GM12878 (cell line): ENCODE measurements around the gene GFOD2. TPM values are rescaled to one million over a fixed set of nuclear protein-coding genes. Genes with fewer than 3 reads are reported as not detected.
A peak's percentile ranks its signal among the peaks of the same experiment; 100 is the strongest.

Experiments
- ATAC-seq: fragments of 200-7000 bp; cut with Tn5 transposase; 3 replicates; pipeline ENCODE4 v1.9.1; 2020; ENCODE audit warnings: mild to moderate bottlenecking, moderate library complexity
- BruUV-seq: library from RNA; stranded (reverse); fragments of 400-500 nt; replicated peaks from 2 replicates; lab custom pipeline; 2021; lab: Mats Ljungman, UMichigan
- CTCF ChIA-PET: fragments of 300-600 bp; sonication (Branson Sonifier 250); formaldehyde crosslinking; extraction: SDS; loops from one replicate; lab custom pipeline; 2021; ENCODE audit warnings: inconsistent platforms; lab: Yijun Ruan, JAX
- POLR2A ChIA-PET: fragments of 350-600 bp; formaldehyde crosslinking; extraction: SDS; loops from one replicate; lab custom pipeline; 2021; ENCODE audit warnings: inconsistent platforms; lab: Charles Lee
- RAD21 ChIA-PET: fragments of 300-600 bp; sonication (Branson Sonifier 250); formaldehyde crosslinking; loops from one replicate; lab custom pipeline; 2023; ENCODE audit warnings: antibody characterized with exemption; ENCODE audit not compliant: unreplicated experiment; lab: Charles Lee
- SMC1A ChIA-PET: fragments of 300-600 bp; sonication (Branson Sonifier 250); formaldehyde crosslinking; loops from one replicate; lab custom pipeline; 2023; ENCODE audit not compliant: unreplicated experiment, uncharacterized antibody; lab: Charles Lee
- DNase-seq: peaks from one replicate; pipeline ENCODE4 v3.0.0-alpha.2; 2011; ENCODE audit warnings: low read depth, low spot score
- FAIRE-seq: peaks from 3 replicates; lab custom pipeline; 2011; peaks lifted over from hg19 to GRCh38; lab: Jason Lieb, UNC
- H2AFZ ChIP-seq: 2 replicates; pipeline ENCODE4 v1.6.0; 2011; ENCODE audit warnings: low read depth, low read length, control low read depth; ENCODE audit not compliant: control insufficient read depth
- H3K27ac ChIP-seq: 2 replicates; pipeline ENCODE4 v1.5.1; 2011; ENCODE audit warnings: control low read depth; ENCODE audit not compliant: control insufficient read depth, insufficient read depth
- H3K27me3 ChIP-seq, 2 experiments: replicated peaks in 1 of 2; 2 replicates each; pipeline versions ENCODE4 v1.6.0 to v1.6.1; 2011; ENCODE audit warnings: low read length in 1 of 2; ENCODE audit not compliant: control insufficient read depth in 2 of 2, insufficient read depth in 2 of 2
- H3K36me3 ChIP-seq, 2 experiments: 2 replicates each; pipeline ENCODE4 v1.5.1; 2011; ENCODE audit warnings: low read length in 1 of 2; ENCODE audit not compliant: control insufficient read depth in 2 of 2, insufficient read depth in 2 of 2
- H3K4me1 ChIP-seq: 2 replicates; pipeline ENCODE4 v1.6.1; 2011; ENCODE audit warnings: mild to moderate bottlenecking, low read length, moderate library complexity, mixed read lengths; ENCODE audit not compliant: control insufficient read depth, insufficient read depth
- H3K4me2 ChIP-seq: 2 replicates; pipeline ENCODE4 v1.6.0; 2011; ENCODE audit warnings: control low read depth; ENCODE audit not compliant: control insufficient read depth, insufficient read depth
- H3K4me3 ChIP-seq: fragments of 200-600 bp; sonication (generic); 2 replicates; pipeline ENCODE4 v1.5.1; 2016
- H3K79me2 ChIP-seq: 2 replicates; pipeline ENCODE4 v1.6.0; 2011; ENCODE audit warnings: low read length; ENCODE audit not compliant: control insufficient read depth, insufficient read depth
- H3K9ac ChIP-seq: 2 replicates; pipeline ENCODE4 v1.8.0; 2011; ENCODE audit warnings: low read length, control low read depth, mixed read lengths; ENCODE audit not compliant: control insufficient read depth, insufficient read depth
- H3K9me3 ChIP-seq: replicated peaks from 3 replicates; pipeline ENCODE4 v1.5.1; 2011; ENCODE audit warnings: mild to moderate bottlenecking, low read length; ENCODE audit not compliant: control insufficient read depth, insufficient read depth
- H4K20me1 ChIP-seq: 2 replicates; pipeline ENCODE4 v1.6.0; 2011; ENCODE audit not compliant: control insufficient read depth, insufficient read depth
- MYB ChIP-seq: fragments of 150-350 bp; IDR thresholded peaks from 2 replicates; pipeline ENCODE4 v1.6.1; 2014; ENCODE audit warnings: mild to moderate bottlenecking, low read depth, low read length, borderline replicate concordance
- POLR2AphosphoS2 ChIP-seq: IDR thresholded peaks from 2 replicates; pipeline ENCODE4 v1.6.1; 2011; ENCODE audit warnings: low read depth, mild to moderate bottlenecking, low read length, improper control_type of control experiment, moderate library complexity
- SIN3A ChIP-seq: IDR thresholded peaks from 2 replicates; pipeline ENCODE4 v1.6.1; 2012; ENCODE audit warnings: low read depth, low read length, improper control_type of control experiment
- SPI1 ChIP-seq: IDR thresholded peaks from 2 replicates; pipeline ENCODE4 v1.6.1; 2011; ENCODE audit warnings: low read depth, mild to moderate bottlenecking, low read length, moderate library complexity, borderline replicate concordance; ENCODE audit not compliant: insufficient read depth
- WGBS: methylation state at CpG from one replicate; pipeline ENCODE4 v1.1.6; 2016; ENCODE audit warnings: low lambda C conversion rate; ENCODE audit not compliant: insufficient replicate concordance, insufficient coverage; ENCODE audit errors: missing lambda C conversion rate; 5-methylcytosine and 5-hydroxymethylcytosine counted together
- in situ Hi-C: fragments of 300-500 bp; cut with MboI; formaldehyde crosslinking; loops from 9 replicates; pipeline ENCODE4 v1.14.3; 2018; ENCODE audit warnings: mixed read lengths
- intact Hi-C: fragments of 100-400 bp; cut with micrococcal nuclease; formaldehyde crosslinking; loops from one replicate; pipeline ENCODE4 v1.14.2; 2022; ENCODE audit not compliant: unreplicated experiment
- polyA plus RNA-seq, 11 experiments: library from polyadenylated mRNA; depleted of rRNA in 4 of 11; unstranded in 6 of 11; stranded (reverse) in 5 of 11; fragments of >200 nt; fragmentation: Nextera tagmentation in 4 of 11; fragmentation: Illumina TruSeq in 1 of 11; extraction: Ambion mirVana in 4 of 11; extraction: Trizol in 1 of 11; gene quantifications; 1 replicate in 1 of 11; 2 replicates in 10 of 11; pipeline versions ENCODE4 v1.2.1 to v1.2.3, GENCODE V29; 2011 to 2016; ENCODE audit warnings: inconsistent platforms in 2 of 11, missing spikeins in 2 of 11, low read depth in 1 of 11
- total RNA-seq, 4 experiments: library from RNA; depleted of rRNA in 3 of 4; stranded (reverse); fragments of >200 nt in 3 of 4; fragmentation: Illumina TruSeq in 1 of 4; extraction: Trizol in 1 of 4; gene quantifications; 2 replicates each; pipeline versions ENCODE4 v1.2.1 to v1.2.3, GENCODE V29; 2013 to 2021

GFOD2 gene
- total and polyA plus RNA-seq, 10 of the 15 experiments (the other 5 are each of a cell fraction or from before 2014, with no cell fraction given), result 2.0 to 15.9 (median 12.0) TPM

DNA sequence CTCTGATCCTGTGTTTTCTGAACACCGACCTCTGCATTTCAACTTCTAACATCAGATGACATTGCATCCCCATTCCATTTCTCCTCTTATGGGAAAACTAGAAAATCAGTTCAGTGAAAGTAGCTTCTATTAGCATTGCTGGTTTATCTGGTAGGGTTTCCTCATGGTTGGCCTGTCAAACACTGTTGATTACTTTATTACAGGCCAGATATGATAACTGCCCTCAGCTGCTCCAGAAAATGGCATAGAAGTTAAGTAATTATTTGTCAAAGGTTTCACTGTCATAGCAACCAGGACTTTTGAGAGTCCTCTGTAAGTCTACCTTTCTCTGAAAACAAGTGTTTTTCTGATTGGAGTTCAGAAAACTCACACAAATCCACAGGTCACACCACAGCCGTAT lies 3.0 kb downstream of the GFOD2 start (continued):
- TF ChIP-seq POLR2AphosphoS2, result no peak
- no peak for TF ChIP-seq SIN3A

DNA sequence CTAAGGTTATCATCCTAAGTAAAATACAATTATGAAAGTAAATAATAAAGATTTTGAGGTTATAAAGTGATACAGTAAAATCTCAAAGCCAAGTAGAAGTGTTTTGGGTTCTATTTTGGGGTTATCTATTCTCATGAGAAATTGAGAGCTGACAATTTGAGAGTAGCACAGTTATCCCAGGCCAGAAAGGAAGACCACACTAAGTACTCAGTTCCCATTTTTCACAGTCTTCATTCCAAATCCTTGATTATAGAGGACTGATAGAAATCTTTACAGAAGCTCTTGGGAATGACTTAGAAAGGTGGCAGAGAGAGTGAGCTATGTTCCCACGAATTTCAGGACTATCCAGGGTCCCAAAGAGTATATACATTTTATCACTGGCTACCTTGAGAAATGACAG lies 4.6 kb downstream of the GFOD2 start:
- intact Hi-C loops, result no loop called here
- H3K4me2 ChIP-seq, result peak overlapping the region; percentile 30; the same call in 1 of the 2 replicates
- peaks cover 0 to 5% of the 10 kb centered on the region in 2 experiments; a peak in 1 of 4 replicates for H3K36me3 ChIP-seq
- no peak overlapping the region for H3K4me3 ChIP-seq
- H3K27ac ChIP-seq, result no peak overlapping the region
- no peak for DNase-seq
- ATAC-seq, result no peak
- in situ Hi-C loops, result no loop called here
- TF ChIP-seq MYB, result no peak
- peak; percentile 70; the same call in 1 of the 2 replicates for TF ChIP-seq SPI1
- ChIA-PET POLR2A (interaction anchor here (0.5 to 1.4 kb wide), 4 partner anchors 41 to 362 kb away, joined by 3 to 5 read pairs (median 4); no protein-coding TSS in a partner anchor), CTCF (interaction anchor here (0.8 to 2.3 kb wide), 6 partner anchors 22 to 193 kb away, joined by 3 to 10 read pairs (median 4); partner anchors contain the start of genes C16orf86, ENKD1, RANBP10 and TSNAXIP1), SMC1A (interaction anchor here (0.7 to 1.9 kb wide), 4 partner anchors 18 to 55 kb away, joined by 3 to 5 read pairs (median 4); partner anchors contain the start of gene ACD), RAD21 (interaction anchor here (0.7 to 2.1 kb wide), 4 partner anchors 23 to 233 kb away, joined by 3 to 4 read pairs (median 4); partner anchors contain the start of genes ACD and PARD6A)
- H3K79me2 ChIP-seq, result peaks cover 20% of the 10 kb centered on the region
- no peak overlapping the region for H3K9ac ChIP-seq
- no TSS peak for BruUV-seq
- H3K27me3 ChIP-seq, result no peaks in the 10 kb centered on the region
- no peaks in the 10 kb centered on the region for H4K20me1 ChIP-seq
- FAIRE-seq, result no peak
- peaks cover 17% of the 10 kb centered on the region for H3K4me1 ChIP-seq
- no peak overlapping the region for H2AFZ ChIP-seq
- 29% methylated on average over 1 of the region's 1 CpG for WGBS
- no peaks in the 10 kb centered on the region for H3K9me3 ChIP-seq
